Coronary artery (tissue), 2 donors: ENCODE data around the gene KLK8.
"Not testable (repeated sequence)": the region's sequence is repeated elsewhere in the genome, so short reads cannot be mapped to it uniquely, and the experiment has no call there.

Source experiments
- DNase-seq: peaks from one replicate; pipeline ENCODE4 v3.0.0-alpha.2; 2017; ENCODE audit warnings: low spot score
- H3K27ac ChIP-seq, 2 donors: fragments of 200-600 bp; sonication (generic); one replicate each; pipeline ENCODE4 v1.5.1; 2016 to 2019
- H3K4me3 ChIP-seq: fragments of 200-600 bp; sonication (generic); 2 replicates; pipeline ENCODE4 v1.5.1; 2016; ENCODE audit warnings: mild to moderate bottlenecking, moderate library complexity
- TF ChIP-seq, protein P1 (sequence below): fragments of 200-600 bp; sonication (generic); IDR thresholded peaks from one replicate; pipeline ENCODE4 v1.5.1; 2019; ENCODE audit warnings: antibody characterized with exemption

The KLK8 gene

DNA sequence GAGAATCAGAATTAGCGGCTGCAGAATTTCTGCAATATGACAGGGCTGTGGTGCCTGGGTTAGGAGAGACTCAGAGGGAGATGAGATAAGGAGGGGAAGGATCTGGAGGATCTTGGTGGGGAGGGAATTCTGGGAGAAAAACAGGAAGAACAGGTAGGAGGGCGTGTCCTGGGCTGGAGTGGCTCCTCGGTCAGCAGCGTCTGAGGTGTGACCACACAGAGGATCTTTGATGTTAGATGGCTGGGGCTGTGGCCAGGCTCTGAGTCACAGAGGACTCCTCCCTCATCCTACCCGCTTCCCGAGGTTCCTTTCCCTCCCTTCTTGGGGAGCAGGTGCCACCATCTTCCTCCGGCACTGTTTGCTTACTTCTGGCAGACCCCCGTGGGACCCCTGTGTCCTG is 25.6 kb downstream of the KLK8 start:
- H3K4me3 ChIP-seq: no peak overlapping the region
- no peak overlapping the region for H3K27ac ChIP-seq
- no peak for DNase-seq
- TF ChIP-seq, protein P1, sequence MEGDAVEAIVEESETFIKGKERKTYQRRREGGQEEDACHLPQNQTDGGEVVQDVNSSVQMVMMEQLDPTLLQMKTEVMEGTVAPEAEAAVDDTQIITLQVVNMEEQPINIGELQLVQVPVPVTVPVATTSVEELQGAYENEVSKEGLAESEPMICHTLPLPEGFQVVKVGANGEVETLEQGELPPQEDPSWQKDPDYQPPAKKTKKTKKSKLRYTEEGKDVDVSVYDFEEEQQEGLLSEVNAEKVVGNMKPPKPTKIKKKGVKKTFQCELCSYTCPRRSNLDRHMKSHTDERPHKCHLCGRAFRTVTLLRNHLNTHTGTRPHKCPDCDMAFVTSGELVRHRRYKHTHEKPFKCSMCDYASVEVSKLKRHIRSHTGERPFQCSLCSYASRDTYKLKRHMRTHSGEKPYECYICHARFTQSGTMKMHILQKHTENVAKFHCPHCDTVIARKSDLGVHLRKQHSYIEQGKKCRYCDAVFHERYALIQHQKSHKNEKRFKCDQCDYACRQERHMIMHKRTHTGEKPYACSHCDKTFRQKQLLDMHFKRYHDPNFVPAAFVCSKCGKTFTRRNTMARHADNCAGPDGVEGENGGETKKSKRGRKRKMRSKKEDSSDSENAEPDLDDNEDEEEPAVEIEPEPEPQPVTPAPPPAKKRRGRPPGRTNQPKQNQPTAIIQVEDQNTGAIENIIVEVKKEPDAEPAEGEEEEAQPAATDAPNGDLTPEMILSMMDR: no peak

DNA sequence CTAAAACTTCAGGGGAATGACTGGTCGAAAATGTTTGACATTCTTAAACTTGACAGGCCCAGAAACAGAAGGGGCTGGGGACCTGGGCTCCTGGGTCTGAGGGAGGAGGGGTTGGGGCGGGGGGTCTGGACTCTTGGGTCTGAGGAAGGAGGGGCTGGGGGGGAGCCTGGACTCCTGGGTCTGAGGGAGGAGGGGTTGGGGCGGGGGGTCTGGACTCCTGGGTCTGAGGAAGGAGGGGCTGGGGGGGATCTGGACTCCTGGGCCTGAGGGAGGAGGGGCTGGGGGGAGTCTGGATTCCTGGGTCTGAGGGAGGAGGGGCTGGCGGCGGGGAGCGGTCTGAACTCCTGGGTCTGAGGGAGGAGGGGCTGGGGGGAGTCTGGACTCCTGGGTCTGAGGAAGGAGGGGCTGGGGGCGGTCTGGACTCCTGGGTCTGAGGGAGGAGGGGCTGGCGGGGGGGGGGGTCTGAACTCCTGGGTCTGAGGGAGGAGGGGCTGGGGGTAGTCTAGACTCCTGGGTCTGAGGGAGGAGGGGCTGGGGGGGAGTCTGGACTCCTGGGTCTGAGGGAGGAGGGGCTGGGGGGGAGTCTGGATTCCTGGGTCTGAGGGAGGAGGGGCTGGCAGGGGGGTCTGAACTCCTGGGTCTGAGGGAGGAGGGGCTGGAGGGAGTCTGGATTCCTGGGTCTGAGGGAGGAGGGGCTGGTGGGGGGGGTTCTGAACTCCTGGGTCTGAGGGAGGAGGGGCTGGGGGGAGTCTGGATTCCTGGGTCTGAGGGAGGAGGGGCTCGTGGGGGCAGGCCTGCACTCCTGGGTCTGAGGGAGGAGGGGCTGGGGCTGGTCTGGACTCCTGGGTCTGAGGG is 26.5 kb downstream of the KLK8 start:
- Histone ChIP-seq H3K4me3 (no peak overlapping the region), H3K27ac (no peak overlapping the region)
- TF ChIP-seq, protein P1: no peak
- no peak for DNase-seq

DNA sequence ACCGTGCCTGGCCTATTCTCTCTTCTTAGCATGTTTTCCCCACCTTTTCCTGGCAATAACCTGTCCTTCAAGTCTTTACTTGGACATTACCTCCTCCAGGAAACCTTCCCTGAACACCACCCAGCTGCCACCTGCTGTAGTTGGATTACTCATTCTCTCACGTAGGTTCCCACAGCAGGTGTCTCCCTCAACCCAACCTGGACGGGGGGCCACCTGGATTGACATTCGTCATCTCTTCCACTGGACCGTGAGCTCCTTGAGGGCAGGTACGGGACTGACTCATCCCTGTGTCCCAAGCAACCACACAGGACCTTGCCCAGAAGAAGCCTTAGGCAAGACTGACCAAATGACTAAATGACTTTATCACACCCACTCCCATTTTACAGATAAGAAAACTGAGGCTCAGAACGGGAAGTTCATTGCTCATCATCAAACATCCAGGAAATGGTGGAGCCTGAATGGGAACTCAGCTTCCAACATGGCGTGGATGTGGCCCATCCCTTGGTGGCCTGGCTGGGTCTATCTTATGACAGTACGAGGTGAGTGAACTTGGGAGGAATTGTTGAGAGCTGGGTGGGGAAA is 28.5 kb downstream of the KLK8 start:
- DNase-seq: no peak
- TF ChIP-seq, protein P1: no peak
- H3K27ac ChIP-seq: no peak overlapping the region
- no peak overlapping the region for H3K4me3 ChIP-seq

DNA sequence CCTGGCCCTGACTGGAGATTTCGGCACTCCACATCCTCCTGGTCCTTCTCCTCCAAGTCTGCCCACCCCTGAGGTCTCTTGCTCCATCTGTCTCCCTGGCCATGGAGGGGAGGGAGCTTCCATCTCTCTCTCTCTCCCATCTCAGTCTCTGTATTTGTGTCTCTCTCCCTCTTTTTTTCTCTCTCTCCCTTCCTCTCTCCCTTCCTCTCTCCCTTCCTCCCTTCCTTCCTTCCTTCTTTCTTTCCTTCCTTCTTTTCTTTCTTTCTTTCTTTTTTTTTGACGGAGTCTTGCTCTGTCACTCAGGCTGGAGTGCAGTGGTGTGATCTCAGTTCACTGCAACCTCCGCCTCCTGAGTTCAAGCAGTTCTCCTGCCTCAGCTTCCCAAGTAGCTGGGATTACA is 31.6 kb downstream of the KLK8 start:
- not testable (repeated sequence) for H3K27ac ChIP-seq, H3K4me3 ChIP-seq, DNase-seq

GRCh38 chr19:50969413-50969760 is 32.0 kb downstream of the KLK8 start, which contains the start of gene KLK6:
TSS of gene KLK6 (minus strand) at chr19:50969591. CDS start at chr19:50968104, 1,487 bp downstream.
- no peak within 1 kb of the TSS for H3K27ac ChIP-seq
- TF ChIP-seq, protein P1: no peak

DNA sequence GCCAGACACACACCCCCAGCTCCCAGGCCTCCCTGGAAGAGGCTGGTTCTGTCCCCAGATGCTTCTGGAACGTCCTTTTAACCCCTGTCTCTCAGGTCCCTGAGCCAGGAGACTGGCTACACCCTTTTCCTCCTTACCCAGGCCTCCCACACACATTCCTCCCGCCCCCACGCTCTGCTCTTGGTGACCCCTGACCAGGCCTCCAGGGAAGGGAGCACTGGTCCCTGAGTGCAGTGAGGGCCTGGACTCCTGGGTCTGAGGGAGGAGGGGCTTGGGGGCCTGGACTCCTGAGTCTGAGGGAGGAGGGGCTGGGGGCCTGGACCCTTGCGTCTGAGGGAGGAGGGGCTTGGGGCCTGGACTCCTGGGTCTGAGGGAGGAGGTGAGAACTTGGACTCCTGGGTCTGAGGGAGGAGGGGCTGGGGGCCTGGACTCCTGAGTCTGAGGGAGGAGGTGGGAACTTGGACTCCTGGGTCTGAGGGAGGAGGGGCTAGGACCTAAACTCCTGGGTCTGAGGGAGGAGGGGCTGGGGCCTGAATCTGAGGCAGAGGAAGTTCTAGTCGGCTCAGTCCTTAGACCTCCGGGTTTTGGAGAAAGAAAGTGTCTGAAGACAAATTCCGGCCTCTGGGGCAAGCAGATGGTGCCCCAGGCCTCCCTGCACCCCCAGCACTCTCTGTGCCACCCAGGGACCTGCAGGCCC is 32.5 kb downstream of the KLK8 start:
- DNase-seq: no peak
- no peak overlapping the region for H3K4me3 ChIP-seq
- no peak overlapping the region for H3K27ac ChIP-seq
- TF ChIP-seq, protein P1: no peak

More at GRCh38 chr19:50969413-50969760, 32.0 kb downstream of the KLK8 start, which contains the start of gene KLK6:
- no peak for DNase-seq
- H3K4me3 ChIP-seq: no peak within 1 kb of the TSS

GRCh38 chr19:50967929-50968715 is 33.3 kb downstream of the KLK8 start:
- H3K4me3 ChIP-seq: no peak overlapping the region
- TF ChIP-seq, protein P1: no peak
- H3K27ac ChIP-seq: no peak overlapping the region
- no peak for DNase-seq
